Aorta (tissue), 5 donors: ENCODE measurements around the gene TNFAIP8L2. TPM values are rescaled to one million over a fixed set of nuclear protein-coding genes. Genes with fewer than 3 reads are reported as not detected.

Source experiments
- ATAC-seq: fragments of 200-7000 bp; cut with Tn5 transposase; one replicate; pipeline ENCODE4 v1.9.1; 2022; ENCODE audit warnings: moderate library complexity; ENCODE audit not compliant: low FRiP score
- DNase-seq, 2 donors: peaks; one replicate each; pipeline ENCODE4 v3.0.0-alpha.2; 2020
- H3K27ac ChIP-seq, 2 donors: one replicate each; pipeline ENCODE4 v1.5.1; 2013; ENCODE audit warnings: low read length in 2 of 2, mild to moderate bottlenecking in 2 of 2, moderate library complexity in 2 of 2, control low read depth in 1 of 2, inconsistent platforms in 1 of 2, low read depth in 1 of 2
- H3K27me3 ChIP-seq, 2 donors: one replicate each; pipeline ENCODE4 v1.6.1; 2013; ENCODE audit warnings: control low read depth in 1 of 2, low read length in 1 of 2, mild to moderate bottlenecking in 1 of 2, moderate library complexity in 1 of 2; ENCODE audit not compliant: insufficient read depth in 2 of 2, control insufficient read depth in 1 of 2
- H3K36me3 ChIP-seq, 2 donors: one replicate each; pipeline ENCODE4 v1.6.1; 2013; ENCODE audit warnings: control low read depth in 1 of 2, low read length in 1 of 2, mild to moderate bottlenecking in 1 of 2; ENCODE audit not compliant: insufficient read depth in 2 of 2, control insufficient read depth in 1 of 2
- H3K4me1 ChIP-seq, 2 donors: one replicate each; pipeline ENCODE4 v1.6.1; 2013; ENCODE audit warnings: low read length in 2 of 2, control low read depth in 1 of 2, mild to moderate bottlenecking in 1 of 2, moderate library complexity in 1 of 2; ENCODE audit not compliant: insufficient read depth in 2 of 2, control insufficient read depth in 1 of 2
- H3K4me3 ChIP-seq, 2 donors: one replicate each; pipeline ENCODE4 v1.5.1; 2013; ENCODE audit warnings: low read length in 2 of 2, control low read depth in 1 of 2, mild to moderate bottlenecking in 1 of 2
- H3K9me3 ChIP-seq: one replicate; pipeline ENCODE4 v1.6.1; 2013; ENCODE audit warnings: mild to moderate bottlenecking, low read length; ENCODE audit not compliant: control insufficient read depth
- WGBS, 2 donors: extraction: QIAGEN DNeasy Blood & Tissue Kit; methylation state at CpG; one replicate each; pipeline ENCODE4 v1.1.7; 2013; 5-methylcytosine and 5-hydroxymethylcytosine counted together
- intact Hi-C, 2 donors: fragments of 100-400 bp; cut with DNase I; formaldehyde crosslinking; loops; one replicate each; pipeline versions ENCODE4 v1.14.2 to v1.15.0; 2022
- polyA plus RNA-seq, 2 donors: library from polyadenylated mRNA; stranded (reverse); fragments of 200-250 nt; gene quantifications; one replicate each; pipeline ENCODE4 v1.2.3, GENCODE V29; 2013
- total RNA-seq, 2 donors: library from RNA; stranded (reverse); fragmentation: NEBNext Ultra II Directional; extraction: Animal tissue kit (Norgen Biotek cat#: 25700); gene quantifications; one replicate each; pipeline ENCODE4 v1.2.1, GENCODE V29; 2021
- donor health status: healthy with polysubstance abuse.
- donor health status: Bipolar disorder and iron deficiency.
- donor health status: DM: no; HTN: no; CAD: no.
- donor health status: DM: no; HTN: no; CAD: no.
- donor health status: DM: yes; HTN: yes; CAD: no.

Gene TNFAIP8L2
- total and polyA plus RNA-seq, 4 donors: 4.1 to 7.1 (median 4.1) TPM

GRCh38 chr1:151132335-151133017 lies 24.0 kb upstream of the TNFAIP8L2 start:
- Histone ChIP-seq H3K27me3 (no peaks in the 10 kb centered on the region), H3K36me3 (no peaks in the 10 kb centered on the region), H3K27ac (no peak overlapping the region), H3K4me1 (no peaks in the 10 kb centered on the region), H3K4me3 (no peak overlapping the region), H3K9me3 (no peaks in the 10 kb centered on the region)
- intact Hi-C loops: no loop called here
- DNase-seq (peak in 1 of 2 donors; percentile 50), ATAC-seq (no peak)
- WGBS, 2 donors: 69 to 81% methylated on average over 55 to 74 of the region's 74 CpGs

GRCh38 chr1:151133018-151133806 lies 23.2 kb upstream of the TNFAIP8L2 start:
- Histone ChIP-seq H3K4me1 (no peaks in the 10 kb centered on the region), H3K27ac (no peak overlapping the region), H3K27me3 (no peaks in the 10 kb centered on the region), H3K9me3 (no peaks in the 10 kb centered on the region), H3K36me3 (no peaks in the 10 kb centered on the region), H3K4me3 (no peak overlapping the region)
- DNase-seq (peak in 1 of 2 donors; percentile 77), ATAC-seq (no peak)
- intact Hi-C loops: no loop called here
- WGBS, 2 donors: 81 to 83% methylated on average over 52 to 65 of the region's 65 CpGs

- Histone ChIP-seq H3K4me1 (no peaks in the 10 kb centered on the region), H3K27me3 (no peaks in the 10 kb centered on the region), H3K4me3 (no peak overlapping the region), H3K36me3 (no peaks in the 10 kb centered on the region), H3K27ac (no peak overlapping the region), H3K9me3 (no peaks in the 10 kb centered on the region)
- 67 to 72% methylated on average over 3 of the region's 3 CpGs for WGBS, 2 donors
- intact Hi-C loops: no loop called here
- no peak for ATAC-seq
- peak in 1 of 2 donors; percentile 21 for DNase-seq
Measured at GRCh38 chr1:151134396-151134795, 22.1 kb upstream of the TNFAIP8L2 start.

GRCh38 chr1:151134991-151135390 lies 21.5 kb upstream of the TNFAIP8L2 start:
- Histone ChIP-seq H3K27ac (no peak overlapping the region), H3K9me3 (no peaks in the 10 kb centered on the region), H3K4me1 (no peaks in the 10 kb centered on the region), H3K36me3 (no peaks in the 10 kb centered on the region), H3K27me3 (no peaks in the 10 kb centered on the region), H3K4me3 (no peak overlapping the region)
- 94 to 95% methylated on average over 7 of the region's 7 CpGs for WGBS, 2 donors
- ATAC-seq (no peak), DNase-seq (peak in 1 of 2 donors; percentile 36)
- intact Hi-C loops: no loop called here

DNA sequence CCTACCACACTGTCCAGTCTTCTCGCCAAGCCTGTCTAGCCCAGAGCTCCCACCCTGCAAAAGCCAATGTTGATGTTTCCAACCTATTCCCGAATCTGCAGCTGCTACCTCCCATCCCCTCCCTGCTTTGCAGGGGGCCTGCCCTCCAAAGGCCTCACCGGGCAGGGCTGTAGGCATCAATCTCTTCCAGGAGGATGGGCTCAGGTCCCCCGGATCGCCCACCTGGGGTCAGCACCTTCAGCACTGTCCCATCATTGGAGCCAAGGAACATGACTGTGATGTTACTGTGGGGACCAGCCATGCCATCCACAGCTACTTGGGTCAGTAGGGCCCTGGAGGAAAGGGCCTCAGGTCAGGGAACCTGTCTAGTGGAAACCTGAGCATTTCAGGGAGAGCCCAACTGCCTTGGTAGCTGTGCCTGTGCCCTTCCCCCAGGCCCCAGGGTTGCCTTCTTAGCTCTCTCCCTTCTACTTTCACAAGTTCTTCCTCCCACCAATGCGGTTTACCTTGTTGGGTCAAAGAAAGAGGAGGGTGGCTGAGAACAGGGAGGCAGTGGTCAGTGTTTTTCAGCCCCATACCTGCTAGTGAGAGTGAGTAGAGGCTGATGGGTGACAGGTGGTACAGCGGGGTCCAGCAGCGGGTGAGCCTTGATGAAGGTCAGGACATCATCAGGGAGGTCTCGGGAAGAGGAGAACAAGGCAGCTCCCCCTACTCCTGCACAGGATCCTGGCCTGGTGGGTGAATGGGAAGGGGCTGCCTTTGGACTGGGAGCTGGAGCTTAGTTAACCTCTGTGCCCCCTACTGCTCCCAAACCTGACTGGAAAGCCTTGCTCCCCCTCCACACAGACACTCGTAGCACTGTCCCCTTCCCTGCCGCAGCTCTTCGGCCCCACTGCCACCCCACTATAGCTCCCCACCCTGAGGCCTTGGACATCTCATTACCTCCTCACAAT lies 20.7 kb upstream of the TNFAIP8L2 start:
- ATAC-seq: no peak
- 88 to 95% methylated on average over 12 of the region's 12 CpGs for WGBS, 2 donors
- Histone ChIP-seq H3K27me3 (no peaks in the 10 kb centered on the region), H3K4me1 (no peaks in the 10 kb centered on the region), H3K36me3 (no peaks in the 10 kb centered on the region), H3K4me3 (no peak overlapping the region), H3K27ac (no peak overlapping the region), H3K9me3 (no peaks in the 10 kb centered on the region)
- intact Hi-C loops: no loop called here
- peak in 1 of 2 donors; percentile 51 for DNase-seq

DNA sequence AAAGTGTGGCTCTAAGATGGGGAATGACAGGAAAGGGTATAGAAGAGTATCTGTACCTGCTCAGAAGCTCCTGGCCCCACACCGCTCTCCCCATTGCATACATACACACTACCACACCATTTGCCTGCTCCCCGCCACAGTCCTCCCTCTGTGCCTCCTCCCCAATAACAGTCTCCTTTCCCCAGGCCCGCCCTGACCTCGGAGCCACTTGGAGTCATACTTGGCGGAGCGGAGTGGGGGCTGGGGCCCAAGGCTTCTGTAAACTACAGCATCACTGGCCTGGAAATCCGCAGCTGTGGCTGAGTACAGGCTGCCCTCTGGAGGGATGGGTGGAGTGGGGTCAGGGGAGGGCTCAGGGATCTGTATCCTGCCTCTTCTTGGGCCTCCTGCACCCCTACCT lies 18.7 kb upstream of the TNFAIP8L2 start:
- no peaks in the 10 kb centered on the region for H3K4me1 ChIP-seq
- H3K36me3 ChIP-seq: no peaks in the 10 kb centered on the region
- peak in 1 of 2 donors; percentile 65 for DNase-seq
- H3K27ac ChIP-seq: no peak overlapping the region
- no peak overlapping the region for H3K4me3 ChIP-seq
- WGBS, 2 donors: 95 to 98% methylated on average over 7 of the region's 7 CpGs
- no peaks in the 10 kb centered on the region for H3K9me3 ChIP-seq
- intact Hi-C loops: no loop called here
- H3K27me3 ChIP-seq: no peaks in the 10 kb centered on the region
- no peak for ATAC-seq

DNA sequence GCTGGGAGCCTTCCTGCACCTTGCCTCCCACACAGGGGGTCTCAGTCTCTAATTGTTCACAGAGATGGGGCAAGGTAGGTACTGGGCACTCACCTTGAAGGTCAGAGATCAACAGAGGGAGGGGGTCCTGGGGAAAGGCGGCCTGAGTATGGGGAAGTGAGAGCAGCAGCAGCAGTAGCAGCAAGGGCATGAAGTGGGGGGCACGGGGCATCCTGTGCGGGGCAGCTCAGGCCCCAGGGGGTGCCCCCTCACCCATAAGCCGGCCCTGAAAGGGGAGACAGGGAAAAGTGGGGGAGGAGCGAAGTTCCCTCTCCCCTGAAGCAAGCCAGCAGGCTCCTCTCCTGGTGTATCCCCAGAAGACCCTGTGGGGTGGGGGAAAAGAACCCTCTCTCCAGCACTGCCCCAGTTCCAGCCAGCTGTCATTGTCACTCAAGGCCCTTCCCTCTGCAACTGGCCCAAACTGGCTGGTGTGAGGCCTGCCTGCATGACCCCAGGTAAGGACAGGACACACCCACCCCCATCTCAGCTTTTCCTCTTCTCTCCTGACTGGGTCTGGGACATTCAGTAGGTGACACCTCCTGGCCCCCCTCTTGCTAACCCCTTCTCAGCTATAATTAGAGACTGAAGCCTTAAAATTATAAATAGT lies 13.9 kb upstream of the TNFAIP8L2 start:
- no peaks in the 10 kb centered on the region for H3K9me3 ChIP-seq
- H3K4me1 ChIP-seq: no peaks in the 10 kb centered on the region
- no peaks in the 10 kb centered on the region for H3K27me3 ChIP-seq
- DNase-seq (peak in 1 of 2 donors; percentile 43), ATAC-seq (no peak)
- 75 to 84% methylated on average over 4 to 5 of the region's 5 CpGs for WGBS, 2 donors
- no peak overlapping the region for H3K4me3 ChIP-seq
- H3K27ac ChIP-seq: no peak overlapping the region
- intact Hi-C loops: no loop called here
- no peaks in the 10 kb centered on the region for H3K36me3 ChIP-seq

DNA sequence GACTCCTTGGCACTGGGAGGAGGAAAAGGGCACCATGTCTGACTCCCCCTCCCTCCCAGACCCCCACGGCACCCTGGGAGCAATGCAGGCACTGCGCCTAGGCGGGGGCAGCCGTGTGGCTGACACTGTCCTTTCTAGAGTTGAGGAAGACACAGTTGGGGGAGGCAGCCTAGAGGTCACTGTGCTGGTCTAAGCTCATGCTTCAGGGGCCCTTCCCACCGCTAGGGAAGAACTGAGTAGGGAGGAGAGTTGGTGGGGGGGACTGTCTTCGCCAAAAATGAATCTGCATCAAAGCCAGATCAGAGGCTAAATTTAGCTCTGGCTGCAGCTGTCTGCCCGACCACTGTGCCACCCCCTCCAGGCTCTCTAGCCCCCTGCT lies 13.4 kb upstream of the TNFAIP8L2 start:
- intact Hi-C loops: no loop called here
- DNase-seq: peak in 1 of 2 donors; percentile 43
- WGBS, 2 donors: 38 to 44% methylated on average over 7 of the region's 7 CpGs
- Histone ChIP-seq H3K27ac (no peak overlapping the region), H3K9me3 (no peaks in the 10 kb centered on the region), H3K36me3 (no peaks in the 10 kb centered on the region), H3K4me3 (no peak overlapping the region), H3K4me1 (no peaks in the 10 kb centered on the region), H3K27me3 (no peaks in the 10 kb centered on the region)
- ATAC-seq: no peak
